UCSD-AML1 (cell line): ENCODE measurements around the gene SARDH.

ENCODE experiments used
- DNase-seq: peaks from one replicate; lab custom pipeline; 2025; ENCODE audit not compliant: unreplicated experiment; lab: John Stamatoyannopoulos, UW

SARDH gene

GRCh38 chr9:133703591-133704399 lies 34.4 kb downstream of the SARDH start:
- DNase-seq = no peak

GRCh38 chr9:133702798-133703590 lies 35.2 kb downstream of the SARDH start:
- DNase-seq = no peak

- DNase-seq = no peak
These were observed 36.0 kb downstream of the SARDH start for GRCh38 chr9:133701981-133702797.

- no peak for DNase-seq
These were observed 36.7 kb downstream of the SARDH start for GRCh38 chr9:133701321-133701980.

GRCh38 chr9:133700819-133701320 lies 37.3 kb downstream of the SARDH start:
- DNase-seq = no peak

- DNase-seq = no peak
These were observed 38.6 kb downstream of the SARDH start for GRCh38 chr9:133699546-133699945.

GRCh38 chr9:133696071-133696472 lies 42.1 kb downstream of the SARDH start:
- no peak for DNase-seq

GRCh38 chr9:133694686-133695085 lies 43.5 kb downstream of the SARDH start:
- DNase-seq = no peak

- no peak for DNase-seq
These were observed 44.2 kb downstream of the SARDH start for GRCh38 chr9:133693703-133694529.

- DNase-seq = no peak
These were observed 45.0 kb downstream of the SARDH start for GRCh38 chr9:133693116-133693515.

- DNase-seq = no peak
These were observed 45.7 kb downstream of the SARDH start for GRCh38 chr9:133692364-133692985.

- DNase-seq = no peak
These were observed 46.4 kb downstream of the SARDH start for GRCh38 chr9:133691626-133692363.

GRCh38 chr9:133691191-133691590 lies 47.0 kb downstream of the SARDH start:
- no peak for DNase-seq

- no peak for DNase-seq
These were observed 48.0 kb downstream of the SARDH start for GRCh38 chr9:133690081-133690561.

- DNase-seq = no peak
These were observed 48.9 kb downstream of the SARDH start for GRCh38 chr9:133689151-133689763.

- DNase-seq = no peak
These were observed 50.0 kb downstream of the SARDH start for GRCh38 chr9:133687856-133688761.
